ENCODE results near the gene NFATC1.

NFATC1 gene

GRCh38 chr18:79452991-79453645 lies 57.4 kb downstream of the NFATC1 start:
- DNase-seq = no peak
- H3K4me3 ChIP-seq (ENCODE audit: insufficient read depth, low read depth, low read length, poor library complexity, severe bottlenecking) = no peak overlapping the region
- peaks cover 78% of the 10 kb centered on the region for H3K36me3 ChIP-seq (ENCODE audit: control insufficient read depth, insufficient read depth, low read length)
- no peak overlapping the region for H3K27ac ChIP-seq (ENCODE audit: insufficient read depth, low read length, poor library complexity, severe bottlenecking)
- no peaks in the 10 kb centered on the region for H3K27me3 ChIP-seq (replicated peaks; ENCODE audit: control insufficient read depth, insufficient read depth, low read length, poor library complexity, severe bottlenecking)
- no peaks in the 10 kb centered on the region for H3K4me1 ChIP-seq (ENCODE audit: control insufficient read depth, insufficient read depth, low read length, poor library complexity, severe bottlenecking)
- H3K9me3 ChIP-seq (ENCODE audit: control insufficient read depth, low read length) = no peaks in the 10 kb centered on the region

GRCh38 chr18:79453816-79454735 lies 58.3 kb downstream of the NFATC1 start:
- Histone ChIP-seq H3K36me3 (ENCODE audit: control insufficient read depth, insufficient read depth, low read length) (peaks cover 78% of the 10 kb centered on the region), H3K4me3 (ENCODE audit: insufficient read depth, low read depth, low read length, poor library complexity, severe bottlenecking) (no peak overlapping the region), H3K27ac (ENCODE audit: insufficient read depth, low read length, poor library complexity, severe bottlenecking) (no peak overlapping the region), H3K4me1 (ENCODE audit: control insufficient read depth, insufficient read depth, low read length, poor library complexity, severe bottlenecking) (no peaks in the 10 kb centered on the region), H3K9me3 (ENCODE audit: control insufficient read depth, low read length) (no peaks in the 10 kb centered on the region), H3K27me3 (replicated peaks; ENCODE audit: control insufficient read depth, insufficient read depth, low read length, poor library complexity, severe bottlenecking) (no peaks in the 10 kb centered on the region)
- DNase-seq = no peak

- Histone ChIP-seq H3K4me3 (ENCODE audit: insufficient read depth, low read depth, low read length, poor library complexity, severe bottlenecking) (no peak overlapping the region), H3K27ac (ENCODE audit: insufficient read depth, low read length, poor library complexity, severe bottlenecking) (no peak overlapping the region), H3K9me3 (ENCODE audit: control insufficient read depth, low read length) (no peaks in the 10 kb centered on the region), H3K4me1 (ENCODE audit: control insufficient read depth, insufficient read depth, low read length, poor library complexity, severe bottlenecking) (no peaks in the 10 kb centered on the region), H3K36me3 (ENCODE audit: control insufficient read depth, insufficient read depth, low read length) (peaks cover 82% of the 10 kb centered on the region), H3K27me3 (replicated peaks; ENCODE audit: control insufficient read depth, insufficient read depth, low read length, poor library complexity, severe bottlenecking) (no peaks in the 10 kb centered on the region)
- no peak for DNase-seq
Measured at GRCh38 chr18:79455261-79455660, 59.5 kb downstream of the NFATC1 start.

GRCh38 chr18:79456105-79456980 lies 60.6 kb downstream of the NFATC1 start:
- Histone ChIP-seq H3K27me3 (replicated peaks; ENCODE audit: control insufficient read depth, insufficient read depth, low read length, poor library complexity, severe bottlenecking) (no peaks in the 10 kb centered on the region), H3K27ac (ENCODE audit: insufficient read depth, low read length, poor library complexity, severe bottlenecking) (no peak overlapping the region), H3K9me3 (ENCODE audit: control insufficient read depth, low read length) (no peaks in the 10 kb centered on the region), H3K36me3 (ENCODE audit: control insufficient read depth, insufficient read depth, low read length) (peaks cover 78% of the 10 kb centered on the region), H3K4me3 (ENCODE audit: insufficient read depth, low read depth, low read length, poor library complexity, severe bottlenecking) (no peak overlapping the region), H3K4me1 (ENCODE audit: control insufficient read depth, insufficient read depth, low read length, poor library complexity, severe bottlenecking) (no peaks in the 10 kb centered on the region)
- no peak for DNase-seq

- H3K36me3 ChIP-seq (ENCODE audit: control insufficient read depth, insufficient read depth, low read length) = peaks cover 76% of the 10 kb centered on the region
- no peak overlapping the region for H3K4me3 ChIP-seq (ENCODE audit: insufficient read depth, low read depth, low read length, poor library complexity, severe bottlenecking)
- H3K27me3 ChIP-seq (replicated peaks; ENCODE audit: control insufficient read depth, insufficient read depth, low read length, poor library complexity, severe bottlenecking) = no peaks in the 10 kb centered on the region
- H3K27ac ChIP-seq (ENCODE audit: insufficient read depth, low read length, poor library complexity, severe bottlenecking) = no peak overlapping the region
- H3K9me3 ChIP-seq (ENCODE audit: control insufficient read depth, low read length) = no peaks in the 10 kb centered on the region
- DNase-seq = no peak
- no peaks in the 10 kb centered on the region for H3K4me1 ChIP-seq (ENCODE audit: control insufficient read depth, insufficient read depth, low read length, poor library complexity, severe bottlenecking)
Measured at GRCh38 chr18:79457239-79457638, 61.5 kb downstream of the NFATC1 start.

- Histone ChIP-seq H3K4me3 (ENCODE audit: insufficient read depth, low read depth, low read length, poor library complexity, severe bottlenecking) (no peak overlapping the region), H3K27ac (ENCODE audit: insufficient read depth, low read length, poor library complexity, severe bottlenecking) (no peak overlapping the region), H3K4me1 (ENCODE audit: control insufficient read depth, insufficient read depth, low read length, poor library complexity, severe bottlenecking) (no peaks in the 10 kb centered on the region), H3K27me3 (replicated peaks; ENCODE audit: control insufficient read depth, insufficient read depth, low read length, poor library complexity, severe bottlenecking) (no peaks in the 10 kb centered on the region), H3K36me3 (ENCODE audit: control insufficient read depth, insufficient read depth, low read length) (peaks cover 72% of the 10 kb centered on the region), H3K9me3 (ENCODE audit: control insufficient read depth, low read length) (no peaks in the 10 kb centered on the region)
- DNase-seq = no peak
Measured at GRCh38 chr18:79457652-79458051, 61.9 kb downstream of the NFATC1 start.

GRCh38 chr18:79458131-79458838 lies 62.6 kb downstream of the NFATC1 start:
- peaks cover 70% of the 10 kb centered on the region for H3K36me3 ChIP-seq (ENCODE audit: control insufficient read depth, insufficient read depth, low read length)

GRCh38 chr18:79458917-79459803 lies 63.4 kb downstream of the NFATC1 start:
- Histone ChIP-seq H3K36me3 (ENCODE audit: control insufficient read depth, insufficient read depth, low read length) (peaks cover 66% of the 10 kb centered on the region), H3K4me3 (ENCODE audit: insufficient read depth, low read depth, low read length, poor library complexity, severe bottlenecking) (no peak overlapping the region), H3K9me3 (ENCODE audit: control insufficient read depth, low read length) (no peaks in the 10 kb centered on the region), H3K27me3 (replicated peaks; ENCODE audit: control insufficient read depth, insufficient read depth, low read length, poor library complexity, severe bottlenecking) (no peaks in the 10 kb centered on the region), H3K4me1 (ENCODE audit: control insufficient read depth, insufficient read depth, low read length, poor library complexity, severe bottlenecking) (no peaks in the 10 kb centered on the region), H3K27ac (ENCODE audit: insufficient read depth, low read length, poor library complexity, severe bottlenecking) (no peak overlapping the region)
- DNase-seq = no peak

More at GRCh38 chr18:79458131-79458838, 62.6 kb downstream of the NFATC1 start:
- no peak overlapping the region for H3K27ac ChIP-seq (ENCODE audit: insufficient read depth, low read length, poor library complexity, severe bottlenecking)
- DNase-seq = no peak
- no peaks in the 10 kb centered on the region for H3K27me3 ChIP-seq (replicated peaks; ENCODE audit: control insufficient read depth, insufficient read depth, low read length, poor library complexity, severe bottlenecking)
- H3K9me3 ChIP-seq (ENCODE audit: control insufficient read depth, low read length) = no peaks in the 10 kb centered on the region
- H3K4me1 ChIP-seq (ENCODE audit: control insufficient read depth, insufficient read depth, low read length, poor library complexity, severe bottlenecking) = no peaks in the 10 kb centered on the region
- H3K4me3 ChIP-seq (ENCODE audit: insufficient read depth, low read depth, low read length, poor library complexity, severe bottlenecking) = no peak overlapping the region
